IMR-90 (cell line): Measurements from ENCODE around the gene TMEM120A. TPM values are rescaled to one million over a fixed set of nuclear protein-coding genes. Genes with fewer than 3 reads are reported as not detected.

Experiments used
- ATAC-seq: fragments of 200-7000 bp; cut with Tn5 transposase; 2 replicates; pipeline ENCODE4 v1.9.1; 2020; ENCODE audit warnings: low read depth, mild to moderate bottlenecking, moderate library complexity
- BruUV-seq: library from RNA; stranded (reverse); fragments of 400-500 nt; replicated peaks from 2 replicates; lab custom pipeline; 2021; lab: Mats Ljungman, UMichigan
- CTCF ChIA-PET: fragments of 300-600 bp; formaldehyde crosslinking; extraction: SDS; loops from one replicate; lab custom pipeline; 2021; ENCODE audit warnings: antibody characterized with exemption; lab: Yijun Ruan, JAX
- POLR2A ChIA-PET: fragments of 300-600 bp; sonication (Branson Sonifier 250); formaldehyde crosslinking; loops from one replicate; lab custom pipeline; 2022; ENCODE audit warnings: antibody characterized with exemption; ENCODE audit not compliant: unreplicated experiment; lab: Charles Lee
- DNase-seq: peaks from one replicate; pipeline ENCODE4 v3.0.0; 2013
- H2AFZ ChIP-seq: replicated peaks from 2 replicates; pipeline ENCODE3; 2013; ENCODE audit warnings: low read length, mild to moderate bottlenecking; ENCODE audit not compliant: poor library complexity
- H2AK5ac ChIP-seq: 2 replicates; pipeline ENCODE4 v1.6.1; 2013; ENCODE audit warnings: low read depth, low read length, inconsistent platforms
- H2AK9ac ChIP-seq: replicated peaks from 2 replicates; pipeline ENCODE3; 2013; ENCODE audit warnings: mild to moderate bottlenecking, low read depth, low read length, moderate library complexity; ENCODE audit not compliant: poor library complexity
- H2BK120ac ChIP-seq: 2 replicates; pipeline ENCODE4 v1.6.1; 2013; ENCODE audit warnings: low read depth, low read length, inconsistent platforms
- H2BK15ac ChIP-seq: 3 replicates; pipeline ENCODE4 v1.6.1; 2013; ENCODE audit warnings: low read depth, low read length, inconsistent platforms
- H2BK20ac ChIP-seq: 2 replicates; pipeline ENCODE4 v1.6.1; 2013; ENCODE audit warnings: low read depth, mild to moderate bottlenecking, inconsistent platforms, low read length, moderate library complexity
- H2BK5ac ChIP-seq: 2 replicates; pipeline ENCODE4 v1.6.1; 2013; ENCODE audit warnings: mild to moderate bottlenecking, low read depth, low read length, inconsistent platforms; ENCODE audit not compliant: poor library complexity, severe bottlenecking
- H3K14ac ChIP-seq: replicated peaks from 2 replicates; pipeline ENCODE4 v1.6.1; 2013; ENCODE audit warnings: low read depth, low read length, inconsistent platforms
- H3K18ac ChIP-seq: 2 replicates; pipeline ENCODE4 v1.6.1; 2013; ENCODE audit warnings: low read depth, low read length, control low read depth
- H3K23ac ChIP-seq: 2 replicates; pipeline ENCODE4 v1.6.1; 2013; ENCODE audit warnings: low read depth, low read length, inconsistent platforms
- H3K27ac ChIP-seq: 2 replicates; pipeline ENCODE4 v1.5.1; 2013; ENCODE audit warnings: mild to moderate bottlenecking, control low read depth, low read length; ENCODE audit not compliant: insufficient read depth
- H3K27me3 ChIP-seq: 2 replicates; pipeline ENCODE4 v1.6.1; 2013; ENCODE audit warnings: low read length; ENCODE audit not compliant: control insufficient read depth, insufficient read depth
- H3K36me3 ChIP-seq: 2 replicates; pipeline ENCODE4 v1.6.1; 2013; ENCODE audit warnings: low read length, mixed read lengths; ENCODE audit not compliant: control insufficient read depth, insufficient read depth
- H3K4ac ChIP-seq: 2 replicates; pipeline ENCODE4 v1.6.1; 2013; ENCODE audit warnings: low read depth, low read length, inconsistent platforms
- H3K4me1 ChIP-seq: 2 replicates; pipeline ENCODE4 v1.6.1; 2013; ENCODE audit warnings: low read length, mixed read lengths; ENCODE audit not compliant: control insufficient read depth, insufficient read depth
- H3K4me2 ChIP-seq: 2 replicates; pipeline ENCODE4 v1.6.1; 2013; ENCODE audit warnings: low read depth, mild to moderate bottlenecking, control low read depth, low read length, moderate library complexity
- H3K4me3 ChIP-seq: 2 replicates; pipeline ENCODE4 v1.5.1; 2013; ENCODE audit warnings: low read depth, mild to moderate bottlenecking, control low read depth, low read length, moderate library complexity; ENCODE audit not compliant: insufficient read depth
- H3K56ac ChIP-seq: 2 replicates; pipeline ENCODE4 v1.6.1; 2013; ENCODE audit warnings: low read length, inconsistent platforms; ENCODE audit not compliant: insufficient read depth; ENCODE audit errors: extremely low read depth
- H3K79me1 ChIP-seq, 2 experiments: 2 replicates each; pipeline ENCODE4 v1.6.1; 2013; ENCODE audit warnings: low read length in 2 of 2, inconsistent platforms in 1 of 2, low read depth in 1 of 2
- H3K9ac ChIP-seq: 2 replicates; pipeline ENCODE4 v1.6.1; 2013; ENCODE audit warnings: low read depth, low read length, control low read depth
- H3K9me1 ChIP-seq: 2 replicates; pipeline ENCODE4 v1.6.1; 2013; ENCODE audit warnings: low read length, inconsistent platforms; ENCODE audit not compliant: insufficient read depth
- H3K9me3 ChIP-seq: 2 replicates; pipeline ENCODE4 v1.6.1; 2013; ENCODE audit warnings: low read length; ENCODE audit not compliant: control insufficient read depth, insufficient read depth
- H4K20me1 ChIP-seq: 2 replicates; pipeline ENCODE4 v1.6.1; 2013; ENCODE audit warnings: low read length, inconsistent platforms; ENCODE audit not compliant: insufficient read depth
- H4K5ac ChIP-seq: 2 replicates; pipeline ENCODE4 v1.6.1; 2013; ENCODE audit warnings: mild to moderate bottlenecking, low read depth, low read length, control low read depth
- H4K8ac ChIP-seq, 2 experiments: 2 replicates each; pipeline ENCODE4 v1.6.1; 2013; ENCODE audit warnings: low read depth in 2 of 2, low read length in 2 of 2, control low read depth in 1 of 2, inconsistent platforms in 1 of 2
- H4K91ac ChIP-seq: 2 replicates; pipeline ENCODE4 v1.6.1; 2013; ENCODE audit warnings: low read depth, low read length, inconsistent platforms; ENCODE audit not compliant: insufficient read depth
- CHD1 ChIP-seq: IDR thresholded peaks from 2 replicates; pipeline ENCODE4 v1.6.1; 2012; ENCODE audit warnings: low read depth, low read length, improper control_type of control experiment
- FOS ChIP-seq: fragments of 150-350 bp; IDR thresholded peaks from 2 replicates; pipeline ENCODE4 v1.6.1; 2016; ENCODE audit warnings: low read depth, low read length
- MAFK ChIP-seq: IDR thresholded peaks from 2 replicates; pipeline ENCODE4 v1.6.1; 2012; ENCODE audit warnings: low read depth, low read length, improper control_type of control experiment
- MXI1 ChIP-seq: IDR thresholded peaks from 2 replicates; pipeline ENCODE4 v1.6.1; 2012; ENCODE audit warnings: low read depth, mild to moderate bottlenecking, low read length, moderate library complexity, borderline replicate concordance
- POLR2A ChIP-seq: IDR thresholded peaks from 2 replicates; pipeline ENCODE4 v1.6.1; 2012; ENCODE audit warnings: mild to moderate bottlenecking, low read depth, low read length
- RAD21 ChIP-seq: IDR thresholded peaks from 2 replicates; pipeline ENCODE4 v1.6.1; 2012; ENCODE audit warnings: low read length, improper control_type of control experiment
- RCOR1 ChIP-seq: IDR thresholded peaks from 2 replicates; pipeline ENCODE4 v1.6.1; 2012; ENCODE audit warnings: mild to moderate bottlenecking, low read length, improper control_type of control experiment; ENCODE audit not compliant: insufficient replicate concordance
- RFX5 ChIP-seq: IDR thresholded peaks from 2 replicates; pipeline ENCODE4 v1.8.0; 2012; ENCODE audit warnings: low read depth, mild to moderate bottlenecking, low read length, moderate library complexity
- SMC3 ChIP-seq: fragments of 150-350 bp; IDR thresholded peaks from 2 replicates; pipeline ENCODE4 v1.6.1; 2016; ENCODE audit warnings: low read depth, mild to moderate bottlenecking, antibody characterized with exemption, low read length, moderate library complexity
- USF2 ChIP-seq: fragments of 150-350 bp; IDR thresholded peaks from 2 replicates; pipeline ENCODE4 v1.6.1; 2017; ENCODE audit warnings: mild to moderate bottlenecking, antibody characterized with exemption, low read length, low read depth
- WGBS, 2 experiments: methylation state at CpG; one replicate each; pipeline versions ENCODE4 v1.1.5 to v1.1.7; 2013; ENCODE audit warnings: missing lambda C conversion rate in 2 of 2; ENCODE audit not compliant: insufficient read length in 1 of 2; ENCODE audit errors: extremely low coverage in 2 of 2; 5-methylcytosine and 5-hydroxymethylcytosine counted together
- dilution Hi-C: fragments of 300-500 bp; cut with HindIII; formaldehyde crosslinking; loops from one replicate; pipeline ENCODE4 v1.14.3; 2018; ENCODE audit warnings: low sequenced_read_pairs; ENCODE audit not compliant: unreplicated experiment
- in situ Hi-C: fragments of 300-500 bp; cut with MboI; formaldehyde crosslinking; loops from 3 replicates; pipeline ENCODE4 v1.14.3; 2019; ENCODE audit warnings: low sequenced_read_pairs, inconsistent platforms, mixed read lengths
- intact Hi-C: fragments of 100-400 bp; cut with micrococcal nuclease; formaldehyde crosslinking; loops from 2 replicates; pipeline ENCODE4 v1.10.0; 2022
- polyA plus RNA-seq, 3 experiments: library from polyadenylated mRNA; depleted of rRNA; stranded (reverse); fragments of >200 nt; gene quantifications; 2 replicates each; pipeline ENCODE4 v1.2.3, GENCODE V29; 2012; ENCODE audit warnings: low replicate concordance in 1 of 3
- total RNA-seq: library from RNA; depleted of rRNA; stranded (reverse); fragments of >200 nt; gene quantifications from 2 replicates; pipeline ENCODE4 v1.2.3, GENCODE V29; 2012

TMEM120A gene
- total and polyA plus RNA-seq, 2 of the 4 experiments (the other 2 are of a cell fraction), result 32.1 to 39.3 TPM

DNA sequence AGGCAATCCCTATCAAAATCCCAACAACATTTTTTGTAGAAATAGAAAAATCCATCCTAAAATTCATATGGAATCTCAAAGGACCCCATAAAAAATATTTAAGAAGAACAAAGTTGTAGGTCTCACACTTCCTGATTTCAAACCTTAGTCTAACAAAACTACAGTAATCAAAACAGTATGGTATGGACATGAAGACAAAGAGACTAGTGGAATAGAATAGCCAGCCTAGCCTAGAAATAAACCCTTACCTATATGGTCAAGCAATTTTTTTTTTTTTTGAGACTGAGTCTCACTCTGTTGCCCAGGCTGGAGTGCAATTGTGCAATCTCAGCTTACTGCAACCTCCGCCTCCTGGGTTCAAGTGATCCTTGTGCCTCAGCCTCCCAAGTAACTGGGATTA lies 3.6 kb upstream of the TMEM120A start:
- Histone ChIP-seq H3K4me2 (no peak overlapping the region), H3K56ac (no peak overlapping the region), H3K79me1 (peaks cover 4 to 12% of the 10 kb centered on the region in 2 experiments; a peak in 3 of 4 replicates), H4K91ac (no peak overlapping the region), H3K18ac (no peak overlapping the region), H2BK20ac (no peak overlapping the region), H4K8ac (no peak overlapping the region), H4K5ac (no peak overlapping the region), H3K9me1 (peaks cover 6% of the 10 kb centered on the region; the same call in 1 of the 2 replicates), H2BK15ac (no peak overlapping the region), H3K9ac (no peak overlapping the region), H2BK120ac (no peak overlapping the region), H3K4ac (no peak overlapping the region), H2AFZ (no peak overlapping the region), H3K4me3 (no peak overlapping the region), H2BK5ac (no peak overlapping the region), H3K14ac (no peak overlapping the region), H3K27ac (no peak overlapping the region), H3K27me3 (no peaks in the 10 kb centered on the region), H3K9me3 (no peaks in the 10 kb centered on the region), H2AK9ac (no peak overlapping the region), H3K36me3 (peaks cover 23% of the 10 kb centered on the region), H3K23ac (no peak overlapping the region), H3K4me1 (peaks cover 12% of the 10 kb centered on the region; the same call in 1 of the 2 replicates), H4K20me1 (0 out of 2 replicates have a peak, but pooled peaks cover 3% of the 10 kb centered on the region), H2AK5ac (no peak overlapping the region)
- POLR2A ChIA-PET, result no interaction called here
- dilution Hi-C loops (no loop called here), intact Hi-C loops (no loop called here), in situ Hi-C loops (no loop called here)
- TF ChIP-seq CHD1 (no peak), RAD21 (no peak), MAFK (no peak), MXI1 (no peak), RFX5 (no peak), FOS (no peak), POLR2A (no peak), USF2 (no peak), RCOR1 (no peak), SMC3 (no peak)
- no peak for DNase-seq
- CTCF ChIA-PET, result no interaction called here
- ATAC-seq, result no peak
- WGBS, 2 experiments, result 100% methylated on average over 1 of the region's 1 CpG; no CpG with 5 or more reads in 1 of the 2 experiments
- no TSS peak for BruUV-seq
